OCI-LY7 (cell line): ENCODE data around the gene SNX24. TPM values are rescaled to one million over a fixed set of nuclear protein-coding genes. Genes with fewer than 3 reads are reported as not detected.

Experiments
- BruUV-seq: library from RNA; stranded (reverse); fragments of 400-500 nt; replicated peaks from 2 replicates; lab custom pipeline; 2021; lab: Mats Ljungman, UMichigan
- CTCF ChIA-PET: fragments of 300-600 bp; sonication (Branson Sonifier 250); formaldehyde crosslinking; loops from one replicate; lab custom pipeline; 2022; ENCODE audit warnings: antibody characterized with exemption; ENCODE audit not compliant: unreplicated experiment; lab: Charles Lee
- POLR2A ChIA-PET: fragments of 300-600 bp; sonication (Branson Sonifier 250); formaldehyde crosslinking; loops from one replicate; lab custom pipeline; 2022; ENCODE audit warnings: antibody characterized with exemption; lab: Charles Lee
- DNase-seq: peaks from one replicate; pipeline ENCODE4 v3.0.0-alpha.2; 2015; ENCODE audit warnings: low spot score
- H2AFZ ChIP-seq: fragments of 200-600 bp; sonication (generic), shearing (Covaris generic); 2 replicates; pipeline ENCODE4 v1.6.1; 2014; ENCODE audit warnings: mild to moderate bottlenecking, antibody characterized with exemption, low read length, moderate library complexity
- H3K27ac ChIP-seq: fragments of 200-600 bp; sonication (generic); 2 replicates; pipeline ENCODE4 v1.5.1; 2014; ENCODE audit warnings: mixed run types, low read depth, mild to moderate bottlenecking, moderate library complexity, low read length, inconsistent platforms; ENCODE audit not compliant: poor library complexity, severe bottlenecking
- H3K36me3 ChIP-seq: fragments of 200-600 bp; sonication (generic); 2 replicates; pipeline ENCODE4 v1.6.1; 2014; ENCODE audit warnings: mild to moderate bottlenecking, antibody characterized with exemption, low read length, moderate library complexity, mixed read lengths; ENCODE audit not compliant: insufficient read depth
- H3K4me1 ChIP-seq: fragments of 200-600 bp; sonication (generic); 2 replicates; pipeline ENCODE4 v1.5.1; 2014; ENCODE audit warnings: mild to moderate bottlenecking, low read length; ENCODE audit not compliant: insufficient read depth, poor library complexity, severe bottlenecking
- H3K4me2 ChIP-seq: fragments of 200-600 bp; sonication (generic); 2 replicates; pipeline ENCODE4 v1.6.1; 2014; ENCODE audit warnings: mild to moderate bottlenecking, low read length
- H3K4me3 ChIP-seq: fragments of 200-600 bp; sonication (generic); 2 replicates; pipeline ENCODE4 v1.5.1; 2014; ENCODE audit warnings: mild to moderate bottlenecking, low read depth, low read length; ENCODE audit not compliant: poor library complexity, severe bottlenecking
- H3K79me2 ChIP-seq: fragments of 200-600 bp; sonication (generic); 2 replicates; pipeline ENCODE4 v1.6.1; 2016; ENCODE audit warnings: low read depth, mild to moderate bottlenecking, low read length, moderate library complexity, mixed read lengths; ENCODE audit not compliant: insufficient read depth
- H3K9me2 ChIP-seq: fragments of 200-600 bp; sonication (generic); 2 replicates; pipeline ENCODE4 v1.6.1; 2016; ENCODE audit warnings: mild to moderate bottlenecking, low read length, mixed read lengths; ENCODE audit not compliant: insufficient read depth
- H3K9me3 ChIP-seq: fragments of 200-600 bp; sonication (generic); 2 replicates; pipeline ENCODE4 v1.6.1; 2014; ENCODE audit warnings: mild to moderate bottlenecking, mixed run types, low read length, mixed read lengths
- H4K20me1 ChIP-seq: fragments of 200-600 bp; sonication (generic); 2 replicates; pipeline ENCODE4 v1.6.1; 2014; ENCODE audit warnings: mild to moderate bottlenecking, antibody characterized with exemption, low read length, moderate library complexity, mixed read lengths; ENCODE audit not compliant: insufficient read depth
- CTCF ChIP-seq: fragments of 200-600 bp; sonication (generic); conservative IDR thresholded peaks from 2 replicates; pipeline ENCODE4 v1.5.1; 2014; ENCODE audit warnings: mild to moderate bottlenecking, antibody characterized with exemption, low read length, moderate library complexity, mixed read lengths
- EZH2phosphoT487 ChIP-seq: fragments of 200-600 bp; sonication (generic); IDR thresholded peaks from 2 replicates; pipeline ENCODE4 v1.6.1; 2018; ENCODE audit warnings: low read depth, borderline replicate concordance, mild to moderate bottlenecking, mixed run types, antibody characterized with exemption, low read length, moderate library complexity, mixed read lengths
- intact Hi-C: fragments of 100-400 bp; cut with micrococcal nuclease; formaldehyde crosslinking; loops from one replicate; pipeline ENCODE4 v1.10.0; 2022; ENCODE audit not compliant: unreplicated experiment
- total RNA-seq, 2 experiments: library from RNA; depleted of rRNA in 1 of 2; stranded (reverse); fragments of >200 nt in 1 of 2; shearing (Covaris generic) in 1 of 2; gene quantifications; 2 replicates each; pipeline ENCODE4 v1.2.3, GENCODE V29; 2014 to 2022

The SNX24 gene
- total RNA-seq, 2 experiments from 2014 or later: 6.9 to 14.5 TPM

- BruUV-seq: no TSS peak
- H3K4me3 ChIP-seq: no peak overlapping the region
- intact Hi-C loops: no loop called here
Measured at GRCh38 chr5:123037104-123037418, 191.6 kb downstream of the SNX24 start.

GRCh38 chr5:123039673-123040072 lies 194.3 kb downstream of the SNX24 start:
- no peak overlapping the region for H3K4me2 ChIP-seq
- H3K4me3 ChIP-seq: no peak overlapping the region
- H3K27ac ChIP-seq: no peak overlapping the region
- intact Hi-C loops: no loop called here
- H3K4me1 ChIP-seq: no peaks in the 10 kb centered on the region
- H3K36me3 ChIP-seq: no peaks in the 10 kb centered on the region
- no peaks in the 10 kb centered on the region for H3K79me2 ChIP-seq
- CTCF ChIA-PET: no interaction called here
- POLR2A ChIA-PET: interaction anchor here (0.9 kb wide), 1 partner anchor 403 kb away, joined by 3 read pairs; no protein-coding TSS in a partner anchor
- no peaks in the 10 kb centered on the region for H3K9me3 ChIP-seq
- no peaks in the 10 kb centered on the region for H4K20me1 ChIP-seq
- TF ChIP-seq EZH2phosphoT487 (no peak), CTCF (no peak)
- no TSS peak for BruUV-seq
- H2AFZ ChIP-seq: no peak overlapping the region
- H3K9me2 ChIP-seq: no peaks in the 10 kb centered on the region
- DNase-seq: no peak

More at GRCh38 chr5:123037104-123037418, 191.6 kb downstream of the SNX24 start:
- no peak overlapping the region for H3K4me2 ChIP-seq
- no peak overlapping the region for H2AFZ ChIP-seq
- H3K79me2 ChIP-seq: no peaks in the 10 kb centered on the region
- ChIA-PET CTCF (no interaction called here), POLR2A (interaction anchor here (1.2 kb wide), 1 partner anchor 103 kb away, joined by 5 read pairs; no protein-coding TSS in a partner anchor)
- no peaks in the 10 kb centered on the region for H3K36me3 ChIP-seq
- TF ChIP-seq EZH2phosphoT487: no peak
- no peak for TF ChIP-seq CTCF
- H4K20me1 ChIP-seq: no peaks in the 10 kb centered on the region
- H3K27ac ChIP-seq: no peak overlapping the region
- no peaks in the 10 kb centered on the region for H3K9me3 ChIP-seq
- no peak for DNase-seq
- H3K4me1 ChIP-seq: no peaks in the 10 kb centered on the region
- no peaks in the 10 kb centered on the region for H3K9me2 ChIP-seq

- no TSS peak for BruUV-seq
- no peak for TF ChIP-seq EZH2phosphoT487
- TF ChIP-seq CTCF: no peak
- Histone ChIP-seq H4K20me1 (no peaks in the 10 kb centered on the region), H3K4me2 (no peak overlapping the region), H3K9me2 (no peaks in the 10 kb centered on the region), H3K79me2 (no peaks in the 10 kb centered on the region), H2AFZ (no peak overlapping the region), H3K27ac (no peak overlapping the region), H3K9me3 (no peaks in the 10 kb centered on the region), H3K4me1 (no peaks in the 10 kb centered on the region), H3K4me3 (no peak overlapping the region), H3K36me3 (no peaks in the 10 kb centered on the region)
- ChIA-PET CTCF (no interaction called here), POLR2A (interaction anchor here (0.7 kb wide), 1 partner anchor 308 kb away, joined by 3 read pairs; no protein-coding TSS in a partner anchor)
- intact Hi-C loops: no loop called here
- no peak for DNase-seq
Measured at GRCh38 chr5:123044926-123045617, 199.7 kb downstream of the SNX24 start.
